ENCODE measurements around the gene TRAPPC10.

GRCh38 chr21:44087426-44088400, 75.6 kb downstream of the TRAPPC10 start:
- TF ChIP-seq EZH2phosphoT487 (IDR thresholded peaks at IDR 0.05; ENCODE audit: borderline replicate concordance, low read length): no peak
- no peak for TF ChIP-seq CTCF (IDR thresholded peaks at IDR 0.05; ENCODE audit: low read depth, low read length, poor library complexity, severe bottlenecking)
